ENCODE data around the gene INO80D.

- TF ChIP-seq POLR2A (IDR thresholded peaks at IDR 0.05; ENCODE audit: low read depth, low read length) (no peak), POLR2AphosphoS5 (IDR thresholded peaks at IDR 0.05; ENCODE audit: low read depth, low read length) (no peak), TAF1 (IDR thresholded peaks at IDR 0.05; ENCODE audit: borderline replicate concordance, low read depth, low read length) (no peak)
Observed at GRCh38 chr2:206068207-206068606, 17.8 kb downstream of the INO80D start.
